IMR-90 (cell line): ENCODE results near the gene ANTXR1. TPM values are rescaled to one million over a fixed set of nuclear protein-coding genes. Genes with fewer than 3 reads are reported as not detected.

ENCODE experiments used
- ATAC-seq: fragments of 200-7000 bp; cut with Tn5 transposase; 2 replicates; pipeline ENCODE4 v1.9.1; 2020; ENCODE audit warnings: low read depth, mild to moderate bottlenecking, moderate library complexity
- BruUV-seq: library from RNA; stranded (reverse); fragments of 400-500 nt; replicated peaks from 2 replicates; lab custom pipeline; 2021; lab: Mats Ljungman, UMichigan
- CTCF ChIA-PET: fragments of 300-600 bp; formaldehyde crosslinking; extraction: SDS; loops from one replicate; lab custom pipeline; 2021; ENCODE audit warnings: antibody characterized with exemption; lab: Yijun Ruan, JAX
- POLR2A ChIA-PET: fragments of 300-600 bp; sonication (Branson Sonifier 250); formaldehyde crosslinking; loops from one replicate; lab custom pipeline; 2022; ENCODE audit warnings: antibody characterized with exemption; ENCODE audit not compliant: unreplicated experiment; lab: Charles Lee
- DNase-seq: peaks from one replicate; pipeline ENCODE4 v3.0.0; 2013
- H2AFZ ChIP-seq: replicated peaks from 2 replicates; pipeline ENCODE3; 2013; ENCODE audit warnings: low read length, mild to moderate bottlenecking; ENCODE audit not compliant: poor library complexity
- H2AK5ac ChIP-seq: 2 replicates; pipeline ENCODE4 v1.6.1; 2013; ENCODE audit warnings: low read depth, low read length, inconsistent platforms
- H2AK9ac ChIP-seq: replicated peaks from 2 replicates; pipeline ENCODE3; 2013; ENCODE audit warnings: mild to moderate bottlenecking, low read depth, low read length, moderate library complexity; ENCODE audit not compliant: poor library complexity
- H2BK120ac ChIP-seq: 2 replicates; pipeline ENCODE4 v1.6.1; 2013; ENCODE audit warnings: low read depth, low read length, inconsistent platforms
- H2BK15ac ChIP-seq: 3 replicates; pipeline ENCODE4 v1.6.1; 2013; ENCODE audit warnings: low read depth, low read length, inconsistent platforms
- H2BK20ac ChIP-seq: 2 replicates; pipeline ENCODE4 v1.6.1; 2013; ENCODE audit warnings: low read depth, mild to moderate bottlenecking, inconsistent platforms, low read length, moderate library complexity
- H2BK5ac ChIP-seq: 2 replicates; pipeline ENCODE4 v1.6.1; 2013; ENCODE audit warnings: mild to moderate bottlenecking, low read depth, low read length, inconsistent platforms; ENCODE audit not compliant: poor library complexity, severe bottlenecking
- H3K14ac ChIP-seq: replicated peaks from 2 replicates; pipeline ENCODE4 v1.6.1; 2013; ENCODE audit warnings: low read depth, low read length, inconsistent platforms
- H3K18ac ChIP-seq: 2 replicates; pipeline ENCODE4 v1.6.1; 2013; ENCODE audit warnings: low read depth, low read length, control low read depth
- H3K23ac ChIP-seq: 2 replicates; pipeline ENCODE4 v1.6.1; 2013; ENCODE audit warnings: low read depth, low read length, inconsistent platforms
- H3K27ac ChIP-seq: 2 replicates; pipeline ENCODE4 v1.5.1; 2013; ENCODE audit warnings: mild to moderate bottlenecking, control low read depth, low read length; ENCODE audit not compliant: insufficient read depth
- H3K27me3 ChIP-seq: 2 replicates; pipeline ENCODE4 v1.6.1; 2013; ENCODE audit warnings: low read length; ENCODE audit not compliant: control insufficient read depth, insufficient read depth
- H3K36me3 ChIP-seq: 2 replicates; pipeline ENCODE4 v1.6.1; 2013; ENCODE audit warnings: low read length, mixed read lengths; ENCODE audit not compliant: control insufficient read depth, insufficient read depth
- H3K4ac ChIP-seq: 2 replicates; pipeline ENCODE4 v1.6.1; 2013; ENCODE audit warnings: low read depth, low read length, inconsistent platforms
- H3K4me1 ChIP-seq: 2 replicates; pipeline ENCODE4 v1.6.1; 2013; ENCODE audit warnings: low read length, mixed read lengths; ENCODE audit not compliant: control insufficient read depth, insufficient read depth
- H3K4me2 ChIP-seq: 2 replicates; pipeline ENCODE4 v1.6.1; 2013; ENCODE audit warnings: low read depth, mild to moderate bottlenecking, control low read depth, low read length, moderate library complexity
- H3K4me3 ChIP-seq: 2 replicates; pipeline ENCODE4 v1.5.1; 2013; ENCODE audit warnings: low read depth, mild to moderate bottlenecking, control low read depth, low read length, moderate library complexity; ENCODE audit not compliant: insufficient read depth
- H3K56ac ChIP-seq: 2 replicates; pipeline ENCODE4 v1.6.1; 2013; ENCODE audit warnings: low read length, inconsistent platforms; ENCODE audit not compliant: insufficient read depth; ENCODE audit errors: extremely low read depth
- H3K79me1 ChIP-seq, 2 experiments: 2 replicates each; pipeline ENCODE4 v1.6.1; 2013; ENCODE audit warnings: low read length in 2 of 2, inconsistent platforms in 1 of 2, low read depth in 1 of 2
- H3K9ac ChIP-seq: 2 replicates; pipeline ENCODE4 v1.6.1; 2013; ENCODE audit warnings: low read depth, low read length, control low read depth
- H3K9me1 ChIP-seq: 2 replicates; pipeline ENCODE4 v1.6.1; 2013; ENCODE audit warnings: low read length, inconsistent platforms; ENCODE audit not compliant: insufficient read depth
- H3K9me3 ChIP-seq: 2 replicates; pipeline ENCODE4 v1.6.1; 2013; ENCODE audit warnings: low read length; ENCODE audit not compliant: control insufficient read depth, insufficient read depth
- H4K20me1 ChIP-seq: 2 replicates; pipeline ENCODE4 v1.6.1; 2013; ENCODE audit warnings: low read length, inconsistent platforms; ENCODE audit not compliant: insufficient read depth
- H4K5ac ChIP-seq: 2 replicates; pipeline ENCODE4 v1.6.1; 2013; ENCODE audit warnings: mild to moderate bottlenecking, low read depth, low read length, control low read depth
- H4K8ac ChIP-seq, 2 experiments: 2 replicates each; pipeline ENCODE4 v1.6.1; 2013; ENCODE audit warnings: low read depth in 2 of 2, low read length in 2 of 2, control low read depth in 1 of 2, inconsistent platforms in 1 of 2
- H4K91ac ChIP-seq: 2 replicates; pipeline ENCODE4 v1.6.1; 2013; ENCODE audit warnings: low read depth, low read length, inconsistent platforms; ENCODE audit not compliant: insufficient read depth
- BHLHE40 ChIP-seq: fragments of 150-350 bp; IDR thresholded peaks from 2 replicates; pipeline ENCODE4 v1.6.1; 2016; ENCODE audit warnings: mild to moderate bottlenecking, low read depth, low read length
- CHD1 ChIP-seq: IDR thresholded peaks from 2 replicates; pipeline ENCODE4 v1.6.1; 2012; ENCODE audit warnings: low read depth, low read length, improper control_type of control experiment
- CTCF ChIP-seq: conservative IDR thresholded peaks from 2 replicates; pipeline ENCODE4 v1.5.1; 2012; ENCODE audit warnings: mild to moderate bottlenecking, low read depth, low read length, improper control_type of control experiment
- ELK1 ChIP-seq: fragments of 150-350 bp; IDR thresholded peaks from 2 replicates; pipeline ENCODE4 v1.6.1; 2016; ENCODE audit warnings: low read depth, mild to moderate bottlenecking, low read length, moderate library complexity, borderline replicate concordance
- MAFK ChIP-seq: IDR thresholded peaks from 2 replicates; pipeline ENCODE4 v1.6.1; 2012; ENCODE audit warnings: low read depth, low read length, improper control_type of control experiment
- RFX5 ChIP-seq: IDR thresholded peaks from 2 replicates; pipeline ENCODE4 v1.8.0; 2012; ENCODE audit warnings: low read depth, mild to moderate bottlenecking, low read length, moderate library complexity
- WGBS, 2 experiments: methylation state at CpG; one replicate each; pipeline versions ENCODE4 v1.1.5 to v1.1.7; 2013; ENCODE audit warnings: missing lambda C conversion rate in 2 of 2; ENCODE audit not compliant: insufficient read length in 1 of 2; ENCODE audit errors: extremely low coverage in 2 of 2; 5-methylcytosine and 5-hydroxymethylcytosine counted together
- dilution Hi-C: fragments of 300-500 bp; cut with HindIII; formaldehyde crosslinking; loops from one replicate; pipeline ENCODE4 v1.14.3; 2018; ENCODE audit warnings: low sequenced_read_pairs; ENCODE audit not compliant: unreplicated experiment
- in situ Hi-C: fragments of 300-500 bp; cut with MboI; formaldehyde crosslinking; loops from 3 replicates; pipeline ENCODE4 v1.14.3; 2019; ENCODE audit warnings: low sequenced_read_pairs, inconsistent platforms, mixed read lengths
- intact Hi-C: fragments of 100-400 bp; cut with micrococcal nuclease; formaldehyde crosslinking; loops from 2 replicates; pipeline ENCODE4 v1.10.0; 2022
- polyA plus RNA-seq, 3 experiments: library from polyadenylated mRNA; depleted of rRNA; stranded (reverse); fragments of >200 nt; gene quantifications; 2 replicates each; pipeline ENCODE4 v1.2.3, GENCODE V29; 2012; ENCODE audit warnings: low replicate concordance in 1 of 3
- total RNA-seq: library from RNA; depleted of rRNA; stranded (reverse); fragments of >200 nt; gene quantifications from 2 replicates; pipeline ENCODE4 v1.2.3, GENCODE V29; 2012

Gene ANTXR1
- total and polyA plus RNA-seq, 2 of the 4 experiments (the other 2 are of a cell fraction) = 27.2 to 36.9 TPM

- H2AK5ac ChIP-seq = no peak overlapping the region
- no peaks in the 10 kb centered on the region for H4K20me1 ChIP-seq
- in situ Hi-C loops (no loop called here), dilution Hi-C loops (no loop called here), intact Hi-C loops (no loop called here)
- no peak overlapping the region for H2AFZ ChIP-seq
- peak overlapping the region; percentile 75; the same call in 1 of the 2 replicates for H2BK20ac ChIP-seq
- peak overlapping the region; percentile 76; the same call in 1 of the 3 replicates for H2BK15ac ChIP-seq
- peak overlapping the region; percentile 74; the same call in 1 of the 2 replicates for H3K56ac ChIP-seq
- BruUV-seq = TSS peak; percentile 77
- H3K9me3 ChIP-seq = no peaks in the 10 kb centered on the region
- peaks cover 0 to 10% of the 10 kb centered on the region in 2 experiments; a peak in 2 of 4 replicates for H3K79me1 ChIP-seq
- no peaks in the 10 kb centered on the region for H3K27me3 ChIP-seq
- peak overlapping the region; percentile 47 for H3K18ac ChIP-seq
- H3K9me1 ChIP-seq = peaks cover 5% of the 10 kb centered on the region; the same call in 1 of the 2 replicates
- H4K91ac ChIP-seq = peak overlapping the region; percentile 58; the same call in 1 of the 2 replicates
- peak overlapping the region; percentile 35 to 42 for H4K8ac ChIP-seq
- no peak overlapping the region for H3K4me3 ChIP-seq
- DNase-seq (peak; percentile 20), ATAC-seq (no peak)
- ChIA-PET CTCF (no interaction called here), POLR2A (no interaction called here)
- H2BK120ac ChIP-seq = peak overlapping the region; percentile 86; the same call in 1 of the 2 replicates
- peak overlapping the region; percentile 95 for H2BK5ac ChIP-seq
- peak overlapping the region; percentile 57 for H3K27ac ChIP-seq
- H3K9ac ChIP-seq = peak overlapping the region; percentile 24; the same call in 1 of the 2 replicates
- peak overlapping the region; percentile 55; the same call in 1 of the 2 replicates for H3K4ac ChIP-seq
- H3K23ac ChIP-seq = peak overlapping the region; percentile 58; the same call in 1 of the 2 replicates
- TF ChIP-seq MAFK (no peak), ELK1 (no peak), CTCF (no peak), RFX5 (no peak), BHLHE40 (no peak), CHD1 (no peak)
- H4K5ac ChIP-seq = peak overlapping the region; percentile 66
- peaks cover 7% of the 10 kb centered on the region for H3K36me3 ChIP-seq
- no CpG with 5 or more reads among the region's 2 CpGs for WGBS, 2 experiments
- H2AK9ac ChIP-seq = no peak overlapping the region
- H3K14ac ChIP-seq = peak overlapping the region; percentile 46
- H3K4me1 ChIP-seq = peaks cover 11% of the 10 kb centered on the region
- peak overlapping the region; percentile 16; the same call in 1 of the 2 replicates for H3K4me2 ChIP-seq
Measured at GRCh38 chr2:69253112-69253511, 240.1 kb downstream of the ANTXR1 start.
